WTC11 (cell line): ENCODE data around the gene LZTR1. TPM values are rescaled to one million over a fixed set of nuclear protein-coding genes. Genes with fewer than 3 reads are reported as not detected.

ENCODE experiments used
- ATAC-seq: fragments of 200-7000 bp; cut with Tn5 transposase; 2 replicates; pipeline ENCODE4 v1.10.0; 2021; ENCODE audit warnings: mild to moderate bottlenecking, moderate library complexity
- CTCF ChIA-PET: fragments of 300-600 bp; sonication (Branson Sonifier 250); formaldehyde crosslinking; loops from one replicate; lab custom pipeline; 2021; ENCODE audit warnings: antibody characterized with exemption; lab: Charles Lee
- POLR2A ChIA-PET: fragments of 350-600 bp; sonication (Branson Sonifier 250); formaldehyde crosslinking; loops from one replicate; lab custom pipeline; 2021; ENCODE audit warnings: antibody characterized with exemption; lab: Charles Lee
- DNase-seq: peaks from one replicate; pipeline ENCODE4 v3.0.0; 2021; ENCODE audit warnings: low spot score
- H3K27ac Mint-ChIP-seq: 2 replicates; pipeline ENCODE4 v1.8.0; 2021; ENCODE audit warnings: mixed read lengths
- H3K27me3 Mint-ChIP-seq: 2 replicates; pipeline ENCODE4 v1.8.0; 2021; ENCODE audit warnings: low read depth, mild to moderate bottlenecking, moderate library complexity, mixed read lengths
- H3K36me3 Mint-ChIP-seq: 2 replicates; pipeline ENCODE4 v1.8.0; 2021; ENCODE audit warnings: mixed read lengths
- H3K4me1 Mint-ChIP-seq: 2 replicates; pipeline ENCODE4 v1.8.0; 2022; ENCODE audit warnings: mixed read lengths
- H3K4me3 Mint-ChIP-seq: 2 replicates; pipeline ENCODE4 v1.8.0; 2021; ENCODE audit warnings: mild to moderate bottlenecking, moderate library complexity, mixed read lengths
- H3K9me3 Mint-ChIP-seq: 2 replicates; pipeline ENCODE4 v1.8.0; 2021; ENCODE audit warnings: mixed read lengths
- ZNF219 ChIP-seq: sonication (generic); formaldehyde crosslinking; IDR thresholded peaks from 2 replicates; pipeline ENCODE4 v1.8.0; 2023; ENCODE audit warnings: missing genetic modification reagents, mild to moderate bottlenecking, borderline replicate concordance
- ZNF416 ChIP-seq: fragments of 250-450 bp; sonication (Bioruptor Pico); IDR thresholded peaks from 2 replicates; pipeline ENCODE4 v1.9.0; 2021; ENCODE audit warnings: mild to moderate bottlenecking, inconsistent platforms
- ZNF671 ChIP-seq: fragments of 250-450 bp; sonication (Bioruptor Pico); IDR thresholded peaks from 2 replicates; pipeline ENCODE4 v1.8.0; 2021; ENCODE audit warnings: mild to moderate bottlenecking
- total RNA-seq: library from RNA; stranded (reverse); gene quantifications from 3 replicates; pipeline ENCODE4 v1.2.3, GENCODE V29; 2021
- TF ChIP-seq, protein P1 (sequence below): fragments of 250-450 bp; sonication (Bioruptor Pico); IDR thresholded peaks from 2 replicates; pipeline ENCODE4 v1.9.0; 2021; ENCODE audit warnings: moderate library complexity, mild to moderate bottlenecking, inconsistent platforms, borderline replicate concordance
- TF ChIP-seq, protein P2 (sequence below): sonication (generic); formaldehyde crosslinking; IDR thresholded peaks from 2 replicates; pipeline ENCODE4 v1.8.1; 2022; ENCODE audit warnings: low read depth, missing genetic modification reagents, borderline replicate concordance
- TF ChIP-seq, protein P3 (sequence below): sonication (generic); formaldehyde crosslinking; IDR thresholded peaks from 2 replicates; pipeline ENCODE4 v1.8.0; 2022; ENCODE audit warnings: mild to moderate bottlenecking, missing genetic modification reagents
- TF ChIP-seq, protein P4 (sequence below): sonication (generic); formaldehyde crosslinking; IDR thresholded peaks from 2 replicates; pipeline ENCODE4 v1.8.1; 2023; ENCODE audit warnings: mild to moderate bottlenecking, moderate library complexity, missing genetic modification reagents
- TF ChIP-seq, protein P5 (sequence below): sonication (generic); formaldehyde crosslinking; IDR thresholded peaks from 2 replicates; pipeline ENCODE4 v1.8.1; 2023; ENCODE audit warnings: mild to moderate bottlenecking, missing genetic modification reagents
- TF ChIP-seq, protein P6 (sequence below): fragments of 250-450 bp; sonication (Bioruptor Pico); IDR thresholded peaks from 2 replicates; pipeline ENCODE4 v1.9.0; 2021; ENCODE audit warnings: mild to moderate bottlenecking
- TF ChIP-seq, protein P7 (sequence below): sonication (generic); formaldehyde crosslinking; IDR thresholded peaks from 2 replicates; pipeline ENCODE4 v1.8.0; 2023; ENCODE audit warnings: mild to moderate bottlenecking, missing genetic modification reagents
- TF ChIP-seq, protein P8 (sequence below): sonication (generic); formaldehyde crosslinking; IDR thresholded peaks from 2 replicates; pipeline ENCODE4 v1.8.0; 2022; ENCODE audit warnings: mild to moderate bottlenecking, missing genetic modification reagents

The LZTR1 gene
- total RNA-seq, 1 experiment from 2014 or later: 38.3 TPM

DNA sequence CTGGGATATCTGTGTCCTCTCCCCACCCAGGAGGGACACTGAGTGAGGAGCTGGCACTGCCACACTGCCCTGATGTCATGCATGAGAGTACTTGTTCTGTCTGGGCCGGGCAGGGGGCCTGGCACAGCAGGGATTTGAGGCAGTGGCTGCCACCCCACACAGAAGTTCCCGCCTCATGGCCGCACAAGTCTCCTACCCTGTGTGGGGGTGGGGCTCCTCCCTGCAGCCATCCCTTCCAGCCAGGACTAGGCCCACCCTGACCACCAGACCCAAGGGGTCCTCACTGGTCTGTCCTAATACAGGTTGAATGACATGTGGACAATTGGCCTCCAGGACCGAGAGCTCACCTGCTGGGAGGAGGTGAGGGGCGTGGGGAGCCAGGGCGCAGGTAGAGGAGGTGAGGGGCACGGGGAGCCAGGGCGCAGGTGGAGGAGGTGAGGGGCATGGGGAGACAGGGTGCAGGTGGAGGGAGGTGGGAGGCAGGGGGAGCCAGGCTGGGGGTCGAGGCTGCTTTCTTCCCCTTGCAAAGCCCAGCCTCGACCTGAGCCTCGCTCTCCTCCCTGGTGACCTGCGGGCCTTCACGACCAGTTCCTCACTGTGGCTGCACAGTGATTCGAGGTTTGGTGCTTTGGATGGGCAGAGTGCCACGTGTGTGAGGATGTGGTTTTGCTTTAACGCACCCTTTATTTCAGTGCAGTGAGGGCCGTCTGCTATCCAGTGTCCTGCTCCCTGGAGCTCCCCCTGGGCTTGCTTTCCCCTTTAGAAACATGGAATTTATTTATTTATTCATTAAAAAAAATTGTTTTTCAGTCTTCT lies 7.4 kb downstream of the LZTR1 start:
- no peaks in the 10 kb centered on the region for H3K9me3 Mint-ChIP-seq
- TF ChIP-seq ZNF671 (CRISPR knock-in tag): no peak
- TF ChIP-seq, protein P1, sequence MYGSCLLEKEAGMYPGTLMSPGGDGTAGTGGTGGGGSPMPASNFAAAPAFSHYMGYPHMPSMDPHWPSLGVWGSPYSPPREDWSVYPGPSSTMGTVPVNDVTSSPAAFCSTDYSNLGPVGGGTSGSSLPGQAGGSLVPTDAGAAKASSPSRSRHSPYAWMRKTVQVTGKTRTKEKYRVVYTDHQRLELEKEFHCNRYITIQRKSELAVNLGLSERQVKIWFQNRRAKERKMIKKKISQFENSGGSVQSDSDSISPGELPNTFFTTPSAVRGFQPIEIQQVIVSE (CRISPR knock-in tag): no peak
- no peak for TF ChIP-seq ZNF219 (CRISPR knock-in tag)
- TF ChIP-seq, protein P2, sequence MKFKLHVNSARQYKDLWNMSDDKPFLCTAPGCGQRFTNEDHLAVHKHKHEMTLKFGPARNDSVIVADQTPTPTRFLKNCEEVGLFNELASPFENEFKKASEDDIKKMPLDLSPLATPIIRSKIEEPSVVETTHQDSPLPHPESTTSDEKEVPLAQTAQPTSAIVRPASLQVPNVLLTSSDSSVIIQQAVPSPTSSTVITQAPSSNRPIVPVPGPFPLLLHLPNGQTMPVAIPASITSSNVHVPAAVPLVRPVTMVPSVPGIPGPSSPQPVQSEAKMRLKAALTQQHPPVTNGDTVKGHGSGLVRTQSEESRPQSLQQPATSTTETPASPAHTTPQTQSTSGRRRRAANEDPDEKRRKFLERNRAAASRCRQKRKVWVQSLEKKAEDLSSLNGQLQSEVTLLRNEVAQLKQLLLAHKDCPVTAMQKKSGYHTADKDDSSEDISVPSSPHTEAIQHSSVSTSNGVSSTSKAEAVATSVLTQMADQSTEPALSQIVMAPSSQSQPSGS: no peak
- TF ChIP-seq, protein P3, sequence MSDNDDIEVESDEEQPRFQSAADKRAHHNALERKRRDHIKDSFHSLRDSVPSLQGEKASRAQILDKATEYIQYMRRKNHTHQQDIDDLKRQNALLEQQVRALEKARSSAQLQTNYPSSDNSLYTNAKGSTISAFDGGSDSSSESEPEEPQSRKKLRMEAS (CRISPR knock-in tag): no peak
- no peak for TF ChIP-seq ZNF416 (CRISPR knock-in tag)
- TF ChIP-seq, protein P4, sequence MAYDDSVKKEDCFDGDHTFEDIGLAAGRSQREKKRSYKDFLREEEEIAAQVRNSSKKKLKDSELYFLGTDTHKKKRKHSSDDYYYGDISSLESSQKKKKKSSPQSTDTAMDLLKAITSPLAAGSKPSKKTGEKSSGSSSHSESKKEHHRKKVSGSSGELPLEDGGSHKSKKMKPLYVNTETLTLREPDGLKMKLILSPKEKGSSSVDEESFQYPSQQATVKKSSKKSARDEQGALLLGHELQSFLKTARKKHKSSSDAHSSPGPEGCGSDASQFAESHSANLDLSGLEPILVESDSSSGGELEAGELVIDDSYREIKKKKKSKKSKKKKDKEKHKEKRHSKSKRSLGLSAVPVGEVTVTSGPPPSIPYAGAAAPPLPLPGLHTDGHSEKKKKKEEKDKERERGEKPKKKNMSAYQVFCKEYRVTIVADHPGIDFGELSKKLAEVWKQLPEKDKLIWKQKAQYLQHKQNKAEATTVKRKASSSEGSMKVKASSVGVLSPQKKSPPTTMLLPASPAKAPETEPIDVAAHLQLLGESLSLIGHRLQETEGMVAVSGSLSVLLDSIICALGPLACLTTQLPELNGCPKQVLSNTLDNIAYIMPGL (CRISPR knock-in tag): no peak
- TF ChIP-seq, protein P5, sequence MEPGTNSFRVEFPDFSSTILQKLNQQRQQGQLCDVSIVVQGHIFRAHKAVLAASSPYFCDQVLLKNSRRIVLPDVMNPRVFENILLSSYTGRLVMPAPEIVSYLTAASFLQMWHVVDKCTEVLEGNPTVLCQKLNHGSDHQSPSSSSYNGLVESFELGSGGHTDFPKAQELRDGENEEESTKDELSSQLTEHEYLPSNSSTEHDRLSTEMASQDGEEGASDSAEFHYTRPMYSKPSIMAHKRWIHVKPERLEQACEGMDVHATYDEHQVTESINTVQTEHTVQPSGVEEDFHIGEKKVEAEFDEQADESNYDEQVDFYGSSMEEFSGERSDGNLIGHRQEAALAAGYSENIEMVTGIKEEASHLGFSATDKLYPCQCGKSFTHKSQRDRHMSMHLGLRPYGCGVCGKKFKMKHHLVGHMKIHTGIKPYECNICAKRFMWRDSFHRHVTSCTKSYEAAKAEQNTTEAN: no peak
- TF ChIP-seq, protein P6, sequence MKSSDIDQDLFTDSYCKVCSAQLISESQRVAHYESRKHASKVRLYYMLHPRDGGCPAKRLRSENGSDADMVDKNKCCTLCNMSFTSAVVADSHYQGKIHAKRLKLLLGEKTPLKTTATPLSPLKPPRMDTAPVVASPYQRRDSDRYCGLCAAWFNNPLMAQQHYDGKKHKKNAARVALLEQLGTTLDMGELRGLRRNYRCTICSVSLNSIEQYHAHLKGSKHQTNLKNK: no peak
- TF ChIP-seq, protein P7, sequence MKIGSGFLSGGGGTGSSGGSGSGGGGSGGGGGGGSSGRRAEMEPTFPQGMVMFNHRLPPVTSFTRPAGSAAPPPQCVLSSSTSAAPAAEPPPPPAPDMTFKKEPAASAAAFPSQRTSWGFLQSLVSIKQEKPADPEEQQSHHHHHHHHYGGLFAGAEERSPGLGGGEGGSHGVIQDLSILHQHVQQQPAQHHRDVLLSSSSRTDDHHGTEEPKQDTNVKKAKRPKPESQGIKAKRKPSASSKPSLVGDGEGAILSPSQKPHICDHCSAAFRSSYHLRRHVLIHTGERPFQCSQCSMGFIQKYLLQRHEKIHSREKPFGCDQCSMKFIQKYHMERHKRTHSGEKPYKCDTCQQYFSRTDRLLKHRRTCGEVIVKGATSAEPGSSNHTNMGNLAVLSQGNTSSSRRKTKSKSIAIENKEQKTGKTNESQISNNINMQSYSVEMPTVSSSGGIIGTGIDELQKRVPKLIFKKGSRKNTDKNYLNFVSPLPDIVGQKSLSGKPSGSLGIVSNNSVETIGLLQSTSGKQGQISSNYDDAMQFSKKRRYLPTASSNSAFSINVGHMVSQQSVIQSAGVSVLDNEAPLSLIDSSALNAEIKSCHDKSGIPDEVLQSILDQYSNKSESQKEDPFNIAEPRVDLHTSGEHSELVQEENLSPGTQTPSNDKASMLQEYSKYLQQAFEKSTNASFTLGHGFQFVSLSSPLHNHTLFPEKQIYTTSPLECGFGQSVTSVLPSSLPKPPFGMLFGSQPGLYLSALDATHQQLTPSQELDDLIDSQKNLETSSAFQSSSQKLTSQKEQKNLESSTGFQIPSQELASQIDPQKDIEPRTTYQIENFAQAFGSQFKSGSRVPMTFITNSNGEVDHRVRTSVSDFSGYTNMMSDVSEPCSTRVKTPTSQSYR: no peak
- TF ChIP-seq, protein P8, sequence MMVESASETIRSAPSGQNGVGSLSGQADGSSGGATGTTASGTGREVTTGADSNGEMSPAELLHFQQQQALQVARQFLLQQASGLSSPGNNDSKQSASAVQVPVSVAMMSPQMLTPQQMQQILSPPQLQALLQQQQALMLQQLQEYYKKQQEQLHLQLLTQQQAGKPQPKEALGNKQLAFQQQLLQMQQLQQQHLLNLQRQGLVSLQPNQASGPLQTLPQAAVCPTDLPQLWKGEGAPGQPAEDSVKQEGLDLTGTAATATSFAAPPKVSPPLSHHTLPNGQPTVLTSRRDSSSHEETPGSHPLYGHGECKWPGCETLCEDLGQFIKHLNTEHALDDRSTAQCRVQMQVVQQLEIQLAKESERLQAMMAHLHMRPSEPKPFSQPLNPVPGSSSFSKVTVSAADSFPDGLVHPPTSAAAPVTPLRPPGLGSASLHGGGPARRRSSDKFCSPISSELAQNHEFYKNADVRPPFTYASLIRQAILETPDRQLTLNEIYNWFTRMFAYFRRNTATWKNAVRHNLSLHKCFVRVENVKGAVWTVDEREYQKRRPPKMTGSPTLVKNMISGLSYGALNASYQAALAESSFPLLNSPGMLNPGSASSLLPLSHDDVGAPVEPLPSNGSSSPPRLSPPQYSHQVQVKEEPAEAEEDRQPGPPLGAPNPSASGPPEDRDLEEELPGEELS (CRISPR knock-in tag): no peak
- H3K27ac Mint-ChIP-seq: no peak overlapping the region
- DNase-seq (no peak), ATAC-seq (no peak)
- H3K4me3 Mint-ChIP-seq: no peak overlapping the region
- no peaks in the 10 kb centered on the region for H3K4me1 Mint-ChIP-seq
- POLR2A ChIA-PET: interaction anchor here (0.9 kb wide), 1 partner anchor 10 kb away, joined by 3 read pairs; no protein-coding TSS in a partner anchor
- H3K27me3 Mint-ChIP-seq: no peaks in the 10 kb centered on the region
- CTCF ChIA-PET: interaction anchor here (0.7 to 2.6 kb wide), 3 partner anchors 28 to 104 kb away, joined by 3 to 8 read pairs (median 3); no protein-coding TSS in a partner anchor
- H3K36me3 Mint-ChIP-seq: peaks cover 13% of the 10 kb centered on the region
